NCI-H524 treated with DMSO at 0.1 percent for 48 hours (cell line): ENCODE results near the gene RAB8B.

Experiments
- DNase-seq: peaks from one replicate; lab custom pipeline; 2025; lab: John Stamatoyannopoulos, UW

The RAB8B gene

GRCh38 chr15:63185206-63185605 lies 4.2 kb upstream of the RAB8B start:
- peak; percentile 90 for DNase-seq

GRCh38 chr15:63186065-63186464 lies 3.3 kb upstream of the RAB8B start:
- DNase-seq = no peak

GRCh38 chr15:63187589-63188226 lies 1.7 kb upstream of the RAB8B start:
- DNase-seq = no peak

- no peak for DNase-seq
These were observed 1.0 kb upstream of the RAB8B start for GRCh38 chr15:63188247-63188925.

- DNase-seq = no peak
These were observed 749 bp downstream of the RAB8B start for GRCh38 chr15:63189941-63190768.

- no peak for DNase-seq
These were observed 1.6 kb downstream of the RAB8B start for GRCh38 chr15:63190769-63191649.

GRCh38 chr15:63191895-63192618 lies 2.7 kb downstream of the RAB8B start:
- DNase-seq = no peak

- DNase-seq = no peak
These were observed 3.3 kb downstream of the RAB8B start for GRCh38 chr15:63192619-63193206.

- DNase-seq = no peak
These were observed 4.9 kb downstream of the RAB8B start for GRCh38 chr15:63194302-63194701.

GRCh38 chr15:63194880-63195568 lies 5.6 kb downstream of the RAB8B start:
- DNase-seq = no peak

GRCh38 chr15:63195569-63196015 lies 6.2 kb downstream of the RAB8B start:
- no peak for DNase-seq

GRCh38 chr15:63196842-63197241 lies 7.4 kb downstream of the RAB8B start:
- DNase-seq = peak; percentile 78

- no peak for DNase-seq
These were observed 8.2 kb downstream of the RAB8B start for GRCh38 chr15:63197626-63198025.

- peak; percentile 97 for DNase-seq
These were observed 9.2 kb downstream of the RAB8B start for GRCh38 chr15:63198371-63199250.

- DNase-seq = no peak
These were observed 11.3 kb downstream of the RAB8B start for GRCh38 chr15:63200464-63201249.

- DNase-seq = no peak
These were observed 13.5 kb downstream of the RAB8B start for GRCh38 chr15:63202861-63203260.

- DNase-seq = no peak
These were observed 14.2 kb downstream of the RAB8B start for GRCh38 chr15:63203451-63204090.

GRCh38 chr15:63206079-63206478 lies 16.7 kb downstream of the RAB8B start:
- DNase-seq = no peak
